T47D (cell line): Measurements from ENCODE around the gene CYP4F22.

Experiments used
- DNase-seq, 2 experiments: peaks; one replicate each; pipeline versions ENCODE4 v3.0.0 to v3.0.0-alpha.2; 2011 to 2012; ENCODE audit warnings: low read depth in 1 of 2, low spot score in 1 of 2
- JUND ChIP-seq: IDR thresholded peaks from 2 replicates; pipeline ENCODE4 v1.6.1; 2012; ENCODE audit warnings: low read depth
- in situ Hi-C: cut with HindIII; loops from 2 replicates; pipeline ENCODE4 v1.10.0; 2016; ENCODE audit warnings: low sequenced_read_pairs, low pct_unique_long_range_greater_than_20kb

CYP4F22 gene

GRCh38 chr19:15550929-15551292 lies 42.6 kb downstream of the CYP4F22 start:
- no peak for TF ChIP-seq JUND
- in situ Hi-C loops: no loop called here
- no peak for DNase-seq

- TF ChIP-seq JUND: no peak
- peak in 1 of 2 experiments; percentile 35 for DNase-seq
- in situ Hi-C loops: no loop called here
Observed at GRCh38 chr19:15551293-15552004, 43.1 kb downstream of the CYP4F22 start.

- in situ Hi-C loops: no loop called here
- no peak for TF ChIP-seq JUND
Observed at GRCh38 chr19:15555021-15555420, 46.7 kb downstream of the CYP4F22 start.

GRCh38 chr19:15555759-15556633 lies 47.7 kb downstream of the CYP4F22 start:
- TF ChIP-seq JUND: no peak
- peak; percentile 87 to 96 for DNase-seq
- in situ Hi-C loops: no loop called here

More at GRCh38 chr19:15555021-15555420, 46.7 kb downstream of the CYP4F22 start:
- DNase-seq: no peak

- TF ChIP-seq JUND: no peak
Observed at GRCh38 chr19:15556634-15557181, 48.4 kb downstream of the CYP4F22 start.

GRCh38 chr19:15557223-15557622 lies 48.9 kb downstream of the CYP4F22 start:
- no peak for TF ChIP-seq JUND
- in situ Hi-C loops: no loop called here
- no peak for DNase-seq

More at GRCh38 chr19:15556634-15557181, 48.4 kb downstream of the CYP4F22 start:
- DNase-seq: no peak
- in situ Hi-C loops: no loop called here

GRCh38 chr19:15562145-15562544 lies 53.8 kb downstream of the CYP4F22 start:
- no peak for TF ChIP-seq JUND
- in situ Hi-C loops: no loop called here
- DNase-seq: no peak

GRCh38 chr19:15562861-15563260 lies 54.5 kb downstream of the CYP4F22 start:
- TF ChIP-seq JUND: no peak
- in situ Hi-C loops: no loop called here
- peak in 1 of 2 experiments; percentile 73 for DNase-seq

- TF ChIP-seq JUND: no peak
- in situ Hi-C loops: no loop called here
- peak in 1 of 2 experiments; percentile 50 for DNase-seq
Observed at GRCh38 chr19:15563325-15563794, 55.0 kb downstream of the CYP4F22 start.

GRCh38 chr19:15563931-15564330 lies 55.6 kb downstream of the CYP4F22 start:
- no peak for DNase-seq
- in situ Hi-C loops: no loop called here

GRCh38 chr19:15564534-15565168 lies 56.3 kb downstream of the CYP4F22 start:
- in situ Hi-C loops: no loop called here
- TF ChIP-seq JUND: no peak
- DNase-seq: no peak

More at GRCh38 chr19:15563931-15564330, 55.6 kb downstream of the CYP4F22 start:
- no peak for TF ChIP-seq JUND

GRCh38 chr19:15570420-15570819 lies 62.1 kb downstream of the CYP4F22 start:
- DNase-seq: no peak
- TF ChIP-seq JUND: no peak
- in situ Hi-C loops: no loop called here
